GM04503 (cell line): ENCODE results near the gene VCAN.

Source experiments
- DNase-seq: peaks from one replicate; pipeline ENCODE4 v3.0.0-alpha.2; 2012; ENCODE audit warnings: low read depth

Gene VCAN

GRCh38 chr5:83564069-83564749, 92.7 kb downstream of the VCAN start:
- no peak for DNase-seq

- DNase-seq, result no peak
These were observed 96.2 kb downstream of the VCAN start for GRCh38 chr5:83567741-83568140.

GRCh38 chr5:83568186-83568585, 96.6 kb downstream of the VCAN start:
- DNase-seq, result peak; percentile 94

GRCh38 chr5:83570916-83571315, 99.4 kb downstream of the VCAN start:
- DNase-seq, result no peak

- no peak for DNase-seq
These were observed 100.7 kb downstream of the VCAN start for GRCh38 chr5:83572271-83572670.

- no peak for DNase-seq
These were observed 104.8 kb downstream of the VCAN start for GRCh38 chr5:83576341-83576740.

GRCh38 chr5:83577036-83577636, 105.6 kb downstream of the VCAN start:
- DNase-seq, result no peak

GRCh38 chr5:83583859-83584258, 112.3 kb downstream of the VCAN start:
- DNase-seq, result no peak

GRCh38 chr5:83586874-83587776, 115.6 kb downstream of the VCAN start:
- no peak for DNase-seq

GRCh38 chr5:83589786-83590185, 118.2 kb downstream of the VCAN start:
- no peak for DNase-seq

GRCh38 chr5:83590966-83591365, 119.4 kb downstream of the VCAN start:
- DNase-seq, result no peak

GRCh38 chr5:83595217-83595616, 123.7 kb downstream of the VCAN start:
- no peak for DNase-seq

- no peak for DNase-seq
These were observed 136.6 kb downstream of the VCAN start for GRCh38 chr5:83608122-83608521.

GRCh38 chr5:83614841-83615240, 143.3 kb downstream of the VCAN start:
- no peak for DNase-seq

GRCh38 chr5:83628360-83628759, 156.8 kb downstream of the VCAN start:
- DNase-seq, result no peak
